SU-DHL-6 (cell line): ENCODE results near the gene CHST12.

Experiments
- H2AFZ ChIP-seq: fragments of 200-600 bp; sonication (generic); 2 replicates; pipeline ENCODE4 v1.6.1; 2014; ENCODE audit warnings: low read depth, mild to moderate bottlenecking, moderate library complexity, mixed read lengths, antibody characterized with exemption, low read length; ENCODE audit not compliant: severe bottlenecking
- H3F3A ChIP-seq: fragments of 200-600 bp; shearing (Covaris generic); 2 replicates; pipeline ENCODE4 v1.6.0; 2016; ENCODE audit warnings: antibody characterized with exemption, mild to moderate bottlenecking; ENCODE audit not compliant: insufficient read depth
- H3K27ac ChIP-seq: fragments of 200-600 bp; sonication (generic); 2 replicates; pipeline ENCODE4 v1.5.1; 2016; ENCODE audit warnings: low read depth, mild to moderate bottlenecking, low read length, moderate library complexity, mixed read lengths
- H3K27me3 ChIP-seq: fragments of 200-600 bp; sonication (generic), shearing (Covaris generic); 2 replicates; pipeline ENCODE4 v1.6.0; 2014; ENCODE audit warnings: mild to moderate bottlenecking, low read length
- H3K36me3 ChIP-seq: fragments of 200-600 bp; sonication (generic); 2 replicates; pipeline ENCODE4 v1.6.1; 2014; ENCODE audit warnings: mild to moderate bottlenecking, low read length, mixed read lengths
- H3K4me2 ChIP-seq: fragments of 300-600, 200-600 bp; shearing (Covaris generic), sonication (generic); 2 replicates; pipeline ENCODE4 v1.6.0; 2014; ENCODE audit warnings: low read length, low read depth, mild to moderate bottlenecking; ENCODE audit not compliant: poor library complexity, severe bottlenecking
- H3K4me3 ChIP-seq: fragments of 200-600 bp; sonication (generic); 2 replicates; pipeline ENCODE4 v1.5.1; 2014; ENCODE audit warnings: antibody characterized with exemption, low read length, mild to moderate bottlenecking, mixed read lengths; ENCODE audit not compliant: insufficient read depth, poor library complexity, severe bottlenecking
- H3K79me2 ChIP-seq: fragments of 200-600 bp; sonication (generic); 2 replicates; pipeline ENCODE4 v1.6.1; 2014; ENCODE audit warnings: mild to moderate bottlenecking, low read length, moderate library complexity; ENCODE audit not compliant: insufficient read depth
- H3K9ac ChIP-seq: fragments of 200-600 bp; sonication (generic); 2 replicates; pipeline ENCODE4 v1.7.0; 2014; ENCODE audit warnings: mild to moderate bottlenecking, low read length
- H3K9me2 ChIP-seq: fragments of 200-600 bp; sonication (generic); replicated peaks from 2 replicates; pipeline ENCODE4 v1.6.1; 2014; ENCODE audit warnings: low read length; ENCODE audit not compliant: insufficient read depth
- H3K9me3 ChIP-seq: fragments of 200-600 bp; sonication (generic); 2 replicates; pipeline ENCODE4 v1.6.1; 2014; ENCODE audit warnings: low read length, mixed read lengths; ENCODE audit not compliant: insufficient read depth
- H4K20me1 ChIP-seq: fragments of 200-600 bp; sonication (generic); 2 replicates; pipeline ENCODE4 v1.6.1; 2014; ENCODE audit warnings: low read depth, mild to moderate bottlenecking, antibody characterized with exemption, low read length, moderate library complexity, mixed read lengths
- EZH2phosphoT487 ChIP-seq: fragments of 200-600 bp; sonication (generic), shearing (Covaris generic); conservative IDR thresholded peaks from 2 replicates; pipeline ENCODE4 v1.6.1; 2018; ENCODE audit warnings: mild to moderate bottlenecking, antibody characterized with exemption, low read length, moderate library complexity, mixed read lengths
- TF ChIP-seq, protein P1 (sequence below): fragments of 200-600 bp; sonication (generic); IDR thresholded peaks from one replicate; pipeline ENCODE4 v1.5.1; 2017; ENCODE audit warnings: antibody characterized with exemption, mild to moderate bottlenecking, low read length, moderate library complexity; ENCODE audit not compliant: insufficient read depth, poor library complexity, severe bottlenecking

Gene CHST12

DNA sequence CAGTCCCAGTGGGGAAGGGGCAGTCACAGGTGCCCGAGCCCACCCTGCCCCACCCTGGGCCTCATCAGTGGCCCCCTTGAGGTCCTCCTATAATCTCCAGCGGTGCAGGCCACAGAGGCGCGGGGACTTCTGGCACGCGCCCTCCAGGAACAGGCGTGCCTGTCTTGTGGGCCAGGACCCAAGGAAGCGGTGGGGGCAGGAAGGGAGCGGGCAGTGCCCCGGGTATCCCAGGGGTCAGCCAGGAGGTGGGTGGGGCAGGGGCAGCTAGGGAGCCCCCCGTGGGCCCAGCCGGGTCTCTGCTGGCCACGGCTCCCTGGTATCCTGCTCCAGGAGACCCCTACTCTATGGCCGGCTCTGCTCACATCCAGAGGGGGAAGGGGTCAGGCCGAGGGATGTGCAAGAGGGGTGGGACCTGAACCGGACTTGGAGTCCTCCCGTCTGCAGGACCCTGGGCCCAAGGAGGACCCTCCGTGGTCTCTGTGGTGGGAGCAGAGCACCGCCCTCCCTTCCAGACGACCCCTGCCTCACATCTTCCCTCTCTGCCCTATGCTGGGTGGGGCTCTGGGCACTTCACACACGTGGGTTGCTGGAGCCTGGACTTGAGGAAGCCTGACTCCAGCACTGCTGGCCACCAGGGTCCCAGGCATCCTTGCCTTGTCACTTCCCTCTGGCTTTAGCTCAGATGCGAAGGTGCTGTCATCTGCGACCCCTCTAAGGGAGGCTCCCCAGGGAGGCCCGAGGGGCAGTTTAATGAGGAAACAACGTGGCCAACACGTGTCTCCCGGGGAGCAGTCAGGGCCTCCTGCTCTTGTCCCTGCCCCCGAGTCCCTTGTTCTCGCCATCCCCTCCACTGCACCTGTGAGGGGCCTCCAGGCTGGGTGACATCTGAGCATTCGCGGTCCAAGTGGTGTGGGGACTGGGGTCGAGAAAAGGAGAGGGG, 91.0 kb downstream of the CHST12 start:
- no peaks in the 10 kb centered on the region for H3K9me2 ChIP-seq
- no peak overlapping the region for H2AFZ ChIP-seq
- H3K9me3 ChIP-seq = no peaks in the 10 kb centered on the region
- H3F3A ChIP-seq = no peaks in the 10 kb centered on the region
- no peak overlapping the region for H3K4me3 ChIP-seq
- no peak overlapping the region for H3K9ac ChIP-seq
- no peaks in the 10 kb centered on the region for H4K20me1 ChIP-seq
- H3K79me2 ChIP-seq = no peaks in the 10 kb centered on the region
- TF ChIP-seq, protein P1, sequence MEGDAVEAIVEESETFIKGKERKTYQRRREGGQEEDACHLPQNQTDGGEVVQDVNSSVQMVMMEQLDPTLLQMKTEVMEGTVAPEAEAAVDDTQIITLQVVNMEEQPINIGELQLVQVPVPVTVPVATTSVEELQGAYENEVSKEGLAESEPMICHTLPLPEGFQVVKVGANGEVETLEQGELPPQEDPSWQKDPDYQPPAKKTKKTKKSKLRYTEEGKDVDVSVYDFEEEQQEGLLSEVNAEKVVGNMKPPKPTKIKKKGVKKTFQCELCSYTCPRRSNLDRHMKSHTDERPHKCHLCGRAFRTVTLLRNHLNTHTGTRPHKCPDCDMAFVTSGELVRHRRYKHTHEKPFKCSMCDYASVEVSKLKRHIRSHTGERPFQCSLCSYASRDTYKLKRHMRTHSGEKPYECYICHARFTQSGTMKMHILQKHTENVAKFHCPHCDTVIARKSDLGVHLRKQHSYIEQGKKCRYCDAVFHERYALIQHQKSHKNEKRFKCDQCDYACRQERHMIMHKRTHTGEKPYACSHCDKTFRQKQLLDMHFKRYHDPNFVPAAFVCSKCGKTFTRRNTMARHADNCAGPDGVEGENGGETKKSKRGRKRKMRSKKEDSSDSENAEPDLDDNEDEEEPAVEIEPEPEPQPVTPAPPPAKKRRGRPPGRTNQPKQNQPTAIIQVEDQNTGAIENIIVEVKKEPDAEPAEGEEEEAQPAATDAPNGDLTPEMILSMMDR = no peak
- no peak for TF ChIP-seq EZH2phosphoT487
- H3K27ac ChIP-seq = no peak overlapping the region
- no peaks in the 10 kb centered on the region for H3K36me3 ChIP-seq
- no peak overlapping the region for H3K4me2 ChIP-seq
- H3K27me3 ChIP-seq = no peaks in the 10 kb centered on the region

DNA sequence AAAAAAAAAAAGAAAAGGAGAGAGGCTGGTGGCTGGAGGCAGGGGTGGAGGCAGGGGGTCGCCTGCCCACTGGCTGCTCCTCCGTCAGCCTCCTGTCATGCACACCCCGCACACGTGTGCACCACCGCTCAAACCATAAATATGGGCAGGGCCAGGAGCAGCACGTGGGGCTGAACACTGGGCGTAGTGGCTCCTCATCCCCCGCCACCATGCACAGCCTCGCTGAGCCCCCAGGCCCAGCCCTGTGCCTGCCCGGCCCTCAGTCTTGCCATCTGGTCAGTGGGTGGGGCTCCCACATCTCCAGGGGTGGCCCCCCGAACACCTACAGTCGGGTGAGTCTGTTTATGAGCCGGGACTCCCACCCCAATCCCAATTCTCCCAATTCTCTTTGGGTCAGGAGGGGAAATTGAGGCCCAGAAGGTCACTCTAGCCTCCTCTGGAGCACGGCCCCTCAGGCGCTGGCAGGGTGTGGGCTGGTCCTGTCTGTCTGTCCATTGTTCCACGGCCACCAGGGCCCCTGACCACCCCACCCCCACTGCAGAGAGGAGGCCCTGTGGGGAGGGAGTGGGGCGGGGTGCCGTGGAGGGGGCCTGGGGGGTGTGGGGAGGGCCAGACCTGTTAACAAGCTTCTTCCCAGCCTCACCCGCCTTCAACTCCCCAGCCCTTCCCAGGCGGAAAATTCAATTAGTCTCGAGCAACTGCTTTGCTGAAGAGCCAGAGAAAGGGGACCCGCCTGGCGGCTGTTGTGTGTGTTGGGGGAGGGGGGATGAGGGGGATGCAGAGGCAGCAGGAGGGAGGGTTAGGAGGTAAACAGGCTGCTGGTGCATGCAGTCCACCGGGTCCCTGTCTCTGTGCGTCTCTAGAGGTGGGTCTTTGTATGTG, 92.2 kb downstream of the CHST12 start:
- no peaks in the 10 kb centered on the region for H3K9me2 ChIP-seq
- no peaks in the 10 kb centered on the region for H3K9me3 ChIP-seq
- TF ChIP-seq, protein P1 = no peak
- TF ChIP-seq EZH2phosphoT487 = no peak
- H4K20me1 ChIP-seq = no peaks in the 10 kb centered on the region
- H3K27me3 ChIP-seq = no peaks in the 10 kb centered on the region
- H2AFZ ChIP-seq = no peak overlapping the region
- no peaks in the 10 kb centered on the region for H3K79me2 ChIP-seq
- H3K9ac ChIP-seq = no peak overlapping the region
- no peak overlapping the region for H3K4me2 ChIP-seq
- H3F3A ChIP-seq = no peaks in the 10 kb centered on the region
- no peak overlapping the region for H3K27ac ChIP-seq
- H3K36me3 ChIP-seq = no peaks in the 10 kb centered on the region
- no peak overlapping the region for H3K4me3 ChIP-seq

DNA sequence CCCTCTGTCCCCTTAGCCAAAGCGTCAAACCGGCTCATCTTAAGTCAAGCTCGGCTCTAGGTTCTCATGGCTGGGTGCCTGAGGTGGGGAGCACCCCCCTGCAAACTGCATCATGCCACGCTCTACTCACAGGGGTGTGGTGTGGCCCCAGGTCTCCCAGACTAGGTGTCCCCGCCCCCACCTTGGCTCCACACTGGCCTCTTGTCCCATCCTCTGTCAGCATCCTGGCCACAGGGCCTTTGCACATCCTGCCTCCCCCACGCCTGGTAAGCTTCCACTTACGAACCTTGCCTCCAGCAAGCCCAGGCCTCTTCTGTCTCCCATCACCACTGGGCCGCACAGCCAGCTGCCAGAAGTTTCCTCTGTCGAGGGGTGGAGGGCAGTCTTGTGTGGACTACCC, 93.0 kb downstream of the CHST12 start:
- no peak for TF ChIP-seq EZH2phosphoT487
- TF ChIP-seq, protein P1 = no peak
- H3K27me3 ChIP-seq = no peaks in the 10 kb centered on the region
- H3K4me2 ChIP-seq = no peak overlapping the region

More for the DNA sequence above, 93.0 kb downstream of the CHST12 start:
- Histone ChIP-seq H3K36me3 (no peaks in the 10 kb centered on the region), H3K27ac (no peak overlapping the region), H3F3A (no peaks in the 10 kb centered on the region), H4K20me1 (no peaks in the 10 kb centered on the region), H3K9me2 (no peaks in the 10 kb centered on the region), H3K4me3 (no peak overlapping the region), H3K9me3 (no peaks in the 10 kb centered on the region), H2AFZ (no peak overlapping the region), H3K9ac (no peak overlapping the region), H3K79me2 (no peaks in the 10 kb centered on the region)
